ENCODE results near the gene BCAN. TPM values are rescaled to one million over a fixed set of nuclear protein-coding genes. Genes with fewer than 3 reads are reported as not detected.

The BCAN gene
- total and polyA plus RNA-seq, 2 experiments from 2014 or later, result 0.23 to 0.86 TPM

GRCh38 chr1:156643049-156643777, 1.3 kb downstream of the BCAN start:
- H3K27me3 ChIP-seq, result peaks cover 85% of the 10 kb centered on the region
- no peaks in the 10 kb centered on the region for H3K36me3 ChIP-seq
- H3K4me1 ChIP-seq (ENCODE audit: low read depth), result no peaks in the 10 kb centered on the region
- no peaks in the 10 kb centered on the region for H3K9me3 ChIP-seq (ENCODE audit: low read depth)
- no peak for TF ChIP-seq CTCF (IDR thresholded peaks at IDR 0.05; ENCODE audit: low read depth, low read length)
- DNase-seq (ENCODE audit: low read depth in 1 of 2, low spot score in 1 of 2), result no peak
- H3K27ac ChIP-seq, result no peak overlapping the region
- no peak overlapping the region for H3K4me3 ChIP-seq

GRCh38 chr1:156643778-156644092, 1.8 kb downstream of the BCAN start:
- Histone ChIP-seq H3K4me3 (no peak overlapping the region), H3K27me3 (peaks cover 84% of the 10 kb centered on the region), H3K36me3 (no peaks in the 10 kb centered on the region), H3K4me1 (ENCODE audit: low read depth) (no peaks in the 10 kb centered on the region), H3K9me3 (ENCODE audit: low read depth) (no peaks in the 10 kb centered on the region), H3K27ac (no peak overlapping the region)
- no peak for DNase-seq (ENCODE audit: low read depth in 1 of 2, low spot score in 1 of 2)
- no peak for TF ChIP-seq CTCF (IDR thresholded peaks at IDR 0.05; ENCODE audit: low read depth, low read length)

- Histone ChIP-seq H3K27me3 (peaks cover 84% of the 10 kb centered on the region), H3K4me3 (no peak overlapping the region), H3K4me1 (ENCODE audit: low read depth) (no peaks in the 10 kb centered on the region), H3K36me3 (no peaks in the 10 kb centered on the region), H3K27ac (no peak overlapping the region), H3K9me3 (ENCODE audit: low read depth) (no peaks in the 10 kb centered on the region)
- TF ChIP-seq CTCF (IDR thresholded peaks at IDR 0.05; ENCODE audit: low read depth, low read length), result no peak
- no peak for DNase-seq (ENCODE audit: low read depth in 1 of 2, low spot score in 1 of 2)
Observed at GRCh38 chr1:156644146-156644545, 2.2 kb downstream of the BCAN start.

GRCh38 chr1:156644640-156645039, 2.7 kb downstream of the BCAN start:
- Histone ChIP-seq H3K27ac (no peak overlapping the region), H3K36me3 (no peaks in the 10 kb centered on the region), H3K9me3 (ENCODE audit: low read depth) (no peaks in the 10 kb centered on the region), H3K27me3 (peaks cover 84% of the 10 kb centered on the region), H3K4me3 (no peak overlapping the region), H3K4me1 (ENCODE audit: low read depth) (no peaks in the 10 kb centered on the region)
- DNase-seq (ENCODE audit: low read depth in 1 of 2, low spot score in 1 of 2), result no peak
- no peak for TF ChIP-seq CTCF (IDR thresholded peaks at IDR 0.05; ENCODE audit: low read depth, low read length)

GRCh38 chr1:156645056-156645455, 3.1 kb downstream of the BCAN start:
- no peaks in the 10 kb centered on the region for H3K4me1 ChIP-seq (ENCODE audit: low read depth)
- no peak for TF ChIP-seq CTCF (IDR thresholded peaks at IDR 0.05; ENCODE audit: low read depth, low read length)
- no peak for DNase-seq (ENCODE audit: low read depth in 1 of 2, low spot score in 1 of 2)

More at GRCh38 chr1:156645056-156645455, 3.1 kb downstream of the BCAN start:
- Histone ChIP-seq H3K36me3 (no peaks in the 10 kb centered on the region), H3K27me3 (peaks cover 84% of the 10 kb centered on the region), H3K4me3 (no peak overlapping the region), H3K9me3 (ENCODE audit: low read depth) (no peaks in the 10 kb centered on the region), H3K27ac (no peak overlapping the region)
